Measurements from ENCODE around the gene CACNG4.

DNA sequence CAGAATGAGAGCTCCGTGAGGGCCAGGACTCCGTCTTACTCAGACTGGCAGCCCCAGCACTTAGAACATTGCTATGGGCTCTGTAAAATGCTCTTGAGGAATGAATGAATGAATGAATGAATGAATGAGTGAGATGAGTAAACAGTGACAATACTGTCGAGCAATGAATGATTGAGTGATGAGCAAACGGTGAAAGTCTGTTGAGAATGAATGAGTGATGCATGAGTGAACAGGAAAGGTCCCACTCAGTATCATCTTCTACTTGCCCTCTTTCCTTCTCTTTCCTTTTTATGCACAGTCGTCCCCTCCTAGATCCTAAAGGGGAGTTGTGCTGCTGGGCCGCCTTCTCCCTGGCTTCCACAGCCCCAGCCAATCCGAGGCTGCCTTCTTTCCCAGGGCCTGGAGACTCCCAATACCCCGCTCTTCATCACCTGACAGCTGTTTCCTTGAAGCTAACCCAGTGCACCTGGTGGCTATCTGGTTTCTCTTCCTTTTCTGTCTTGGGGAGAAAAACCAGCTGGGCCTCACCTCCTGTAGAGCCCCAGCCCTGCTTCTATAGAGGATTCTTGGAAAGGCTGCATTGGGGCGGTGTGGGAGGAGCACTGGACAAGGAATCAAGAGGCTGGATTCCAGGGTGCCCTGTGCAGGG is 47.1 kb downstream of the CACNG4 start:
- TF ChIP-seq, protein P1, sequence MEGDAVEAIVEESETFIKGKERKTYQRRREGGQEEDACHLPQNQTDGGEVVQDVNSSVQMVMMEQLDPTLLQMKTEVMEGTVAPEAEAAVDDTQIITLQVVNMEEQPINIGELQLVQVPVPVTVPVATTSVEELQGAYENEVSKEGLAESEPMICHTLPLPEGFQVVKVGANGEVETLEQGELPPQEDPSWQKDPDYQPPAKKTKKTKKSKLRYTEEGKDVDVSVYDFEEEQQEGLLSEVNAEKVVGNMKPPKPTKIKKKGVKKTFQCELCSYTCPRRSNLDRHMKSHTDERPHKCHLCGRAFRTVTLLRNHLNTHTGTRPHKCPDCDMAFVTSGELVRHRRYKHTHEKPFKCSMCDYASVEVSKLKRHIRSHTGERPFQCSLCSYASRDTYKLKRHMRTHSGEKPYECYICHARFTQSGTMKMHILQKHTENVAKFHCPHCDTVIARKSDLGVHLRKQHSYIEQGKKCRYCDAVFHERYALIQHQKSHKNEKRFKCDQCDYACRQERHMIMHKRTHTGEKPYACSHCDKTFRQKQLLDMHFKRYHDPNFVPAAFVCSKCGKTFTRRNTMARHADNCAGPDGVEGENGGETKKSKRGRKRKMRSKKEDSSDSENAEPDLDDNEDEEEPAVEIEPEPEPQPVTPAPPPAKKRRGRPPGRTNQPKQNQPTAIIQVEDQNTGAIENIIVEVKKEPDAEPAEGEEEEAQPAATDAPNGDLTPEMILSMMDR (IDR thresholded peaks at IDR 0.05; ENCODE audit: borderline replicate concordance, extremely low read depth, low read length, poor library complexity, severe bottlenecking): no peak
- TF ChIP-seq EZH2 (IDR thresholded peaks at IDR 0.05; ENCODE audit: borderline replicate concordance, low read depth, low read length, severe bottlenecking): no peak

Measured in DND-41 (cell line).